Measurements from ENCODE around the gene GALNT11. TPM values are rescaled to one million over a fixed set of nuclear protein-coding genes. Genes with fewer than 3 reads are reported as not detected.

The GALNT11 gene
- polyA plus RNA-seq, 3 donors = 17.7 to 25.9 (median 20.6) TPM

DNA sequence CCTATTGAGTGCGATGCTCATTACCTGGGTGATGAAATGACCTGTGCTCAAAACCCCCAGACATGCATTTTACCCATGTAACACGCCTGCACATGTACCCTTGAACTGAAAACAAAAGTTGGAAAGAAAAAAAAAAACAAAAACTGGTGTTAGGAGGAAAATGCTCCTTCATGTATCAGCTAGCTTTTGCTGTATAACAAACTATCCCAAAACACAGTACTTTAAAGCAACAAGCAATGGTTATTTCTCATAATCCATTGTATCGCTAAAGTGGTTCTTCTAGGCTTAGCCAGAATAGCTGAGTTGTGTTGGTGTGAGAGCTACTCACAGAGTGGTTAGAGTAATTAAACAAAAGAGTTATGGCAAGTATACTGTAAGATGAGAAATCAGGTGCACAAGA is 12.2 kb upstream of the GALNT11 start:
- no peaks in the 10 kb centered on the region for H4K20me1 ChIP-seq (ENCODE audit: insufficient read depth, low read length)
- no peak overlapping the region for H3K27ac ChIP-seq (ENCODE audit: low read depth in 1 of 2, low read length in 2 of 2)
- Mint-ChIP-seq H3K4me1 (no peaks in the 10 kb centered on the region), H3K9me3 (peaks cover 2 to 11% (median 5%) of the 10 kb centered on the region in 7 donors), H3K27me3 (ENCODE audit: low read depth in 3 of 3) (peaks cover 0 to 5% (median 4%) of the 10 kb centered on the region in 3 donors), H3K4me3 (no peak overlapping the region), H3K27ac (no peak overlapping the region), H3K36me3 (no peaks in the 10 kb centered on the region)
- TF ChIP-seq, protein P1, sequence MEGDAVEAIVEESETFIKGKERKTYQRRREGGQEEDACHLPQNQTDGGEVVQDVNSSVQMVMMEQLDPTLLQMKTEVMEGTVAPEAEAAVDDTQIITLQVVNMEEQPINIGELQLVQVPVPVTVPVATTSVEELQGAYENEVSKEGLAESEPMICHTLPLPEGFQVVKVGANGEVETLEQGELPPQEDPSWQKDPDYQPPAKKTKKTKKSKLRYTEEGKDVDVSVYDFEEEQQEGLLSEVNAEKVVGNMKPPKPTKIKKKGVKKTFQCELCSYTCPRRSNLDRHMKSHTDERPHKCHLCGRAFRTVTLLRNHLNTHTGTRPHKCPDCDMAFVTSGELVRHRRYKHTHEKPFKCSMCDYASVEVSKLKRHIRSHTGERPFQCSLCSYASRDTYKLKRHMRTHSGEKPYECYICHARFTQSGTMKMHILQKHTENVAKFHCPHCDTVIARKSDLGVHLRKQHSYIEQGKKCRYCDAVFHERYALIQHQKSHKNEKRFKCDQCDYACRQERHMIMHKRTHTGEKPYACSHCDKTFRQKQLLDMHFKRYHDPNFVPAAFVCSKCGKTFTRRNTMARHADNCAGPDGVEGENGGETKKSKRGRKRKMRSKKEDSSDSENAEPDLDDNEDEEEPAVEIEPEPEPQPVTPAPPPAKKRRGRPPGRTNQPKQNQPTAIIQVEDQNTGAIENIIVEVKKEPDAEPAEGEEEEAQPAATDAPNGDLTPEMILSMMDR (IDR thresholded peaks at IDR 0.05) = no peak
- DNase-seq = no peak
- no peaks in the 10 kb centered on the region for H3K9me3 ChIP-seq (replicated peaks in 1 of 2; ENCODE audit: control insufficient read depth in 1 of 2, insufficient read depth in 1 of 2, low read length in 2 of 2)
- no peaks in the 10 kb centered on the region for H3K36me3 ChIP-seq (replicated peaks in 1 of 2; ENCODE audit: control insufficient read depth in 1 of 2, insufficient read depth in 2 of 2, low read length in 2 of 2)
- no peaks in the 10 kb centered on the region for H3K4me1 ChIP-seq (ENCODE audit: control insufficient read depth in 1 of 2, insufficient read depth in 2 of 2, low read length in 2 of 2)
- H3K9ac ChIP-seq (ENCODE audit: insufficient read depth, low read length, poor library complexity, severe bottlenecking) = no peak overlapping the region
- no CpG with 5 or more reads among the region's 3 CpGs for WGBS (ENCODE audit: insufficient coverage)
- no peak overlapping the region for H2AFZ ChIP-seq (ENCODE audit: insufficient read depth, low read depth, low read length, poor library complexity, severe bottlenecking)
- H3K79me2 ChIP-seq (ENCODE audit: insufficient read depth, low read length) = no peaks in the 10 kb centered on the region
- no peaks in the 10 kb centered on the region for H3K27me3 ChIP-seq (ENCODE audit: control insufficient read depth in 2 of 2, insufficient read depth in 2 of 2, low read length in 2 of 2)
- intact Hi-C loops (cut with micrococcal nuclease) = no loop called here
- no peak overlapping the region for H3K4me2 ChIP-seq (replicated peaks; ENCODE audit: extremely low read depth, low read length, poor library complexity, severe bottlenecking)
- no peak overlapping the region for H3K4me3 ChIP-seq (replicated peaks in 1 of 3; ENCODE audit: low read depth in 2 of 3, low read length in 3 of 3)

DNA sequence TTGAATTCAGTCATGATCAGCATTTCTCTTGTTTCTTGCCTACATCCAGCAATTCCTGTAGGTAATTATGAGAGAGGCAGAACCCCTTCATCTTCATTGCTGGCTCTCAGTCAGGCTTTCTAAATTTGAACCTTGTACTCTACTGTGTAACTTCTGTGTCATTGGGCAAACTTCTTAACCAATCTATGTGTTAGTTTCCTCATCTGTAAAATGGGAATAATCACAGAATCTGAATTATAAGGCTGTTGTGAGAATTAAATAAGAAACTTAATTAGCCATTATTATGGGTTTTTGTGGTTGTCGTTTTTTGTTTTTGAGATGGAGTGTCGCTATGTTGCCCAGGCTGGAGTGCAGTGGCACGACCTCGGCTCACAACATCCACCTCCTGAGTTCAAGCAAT is 11.5 kb upstream of the GALNT11 start:
- intact Hi-C loops (cut with micrococcal nuclease) = no loop called here
- DNase-seq = no peak
- WGBS (ENCODE audit: insufficient coverage) = no CpG with 5 or more reads among the region's 4 CpGs

More for the DNA sequence above, 11.5 kb upstream of the GALNT11 start:
- Histone ChIP-seq H3K4me2 (replicated peaks; ENCODE audit: extremely low read depth, low read length, poor library complexity, severe bottlenecking) (no peak overlapping the region), H2AFZ (ENCODE audit: insufficient read depth, low read depth, low read length, poor library complexity, severe bottlenecking) (no peak overlapping the region), H3K4me1 (ENCODE audit: control insufficient read depth in 1 of 2, insufficient read depth in 2 of 2, low read length in 2 of 2) (no peaks in the 10 kb centered on the region), H3K9me3 (replicated peaks in 1 of 2; ENCODE audit: control insufficient read depth in 1 of 2, insufficient read depth in 1 of 2, low read length in 2 of 2) (no peaks in the 10 kb centered on the region), H3K27me3 (ENCODE audit: control insufficient read depth in 2 of 2, insufficient read depth in 2 of 2, low read length in 2 of 2) (no peaks in the 10 kb centered on the region), H3K9ac (ENCODE audit: insufficient read depth, low read length, poor library complexity, severe bottlenecking) (no peak overlapping the region), H3K4me3 (replicated peaks in 1 of 3; ENCODE audit: low read depth in 2 of 3, low read length in 3 of 3) (no peak overlapping the region), H4K20me1 (ENCODE audit: insufficient read depth, low read length) (no peaks in the 10 kb centered on the region), H3K36me3 (replicated peaks in 1 of 2; ENCODE audit: control insufficient read depth in 1 of 2, insufficient read depth in 2 of 2, low read length in 2 of 2) (no peaks in the 10 kb centered on the region), H3K27ac (ENCODE audit: low read depth in 1 of 2, low read length in 2 of 2) (no peak overlapping the region), H3K79me2 (ENCODE audit: insufficient read depth, low read length) (no peaks in the 10 kb centered on the region)
- no peak overlapping the region for H3K4me3 Mint-ChIP-seq
- no peaks in the 10 kb centered on the region for H3K4me1 Mint-ChIP-seq
- peaks cover 2 to 11% (median 5%) of the 10 kb centered on the region in 7 donors for H3K9me3 Mint-ChIP-seq
- TF ChIP-seq, protein P1 (IDR thresholded peaks at IDR 0.05) = no peak
- H3K27ac Mint-ChIP-seq = no peak overlapping the region
- H3K27me3 Mint-ChIP-seq (ENCODE audit: low read depth in 3 of 3) = peaks cover 1 to 5% (median 4%) of the 10 kb centered on the region in 3 donors
- no peaks in the 10 kb centered on the region for H3K36me3 Mint-ChIP-seq

Measured in CD14-positive monocyte (primary cell).